HL-60 (cell line): ENCODE measurements around the gene TMPRSS2.

Experiments used
- DNase-seq, 2 experiments: peaks; one replicate each; pipeline ENCODE4 v3.0.0-alpha.2; 2010 to 2020; ENCODE audit warnings: low read depth in 1 of 2, low spot score in 1 of 2
- H3K27ac ChIP-seq: fragments of 250-450 bp; sonication (Bioruptor Pico); replicated peaks from 2 replicates; pipeline ENCODE4 v1.5.1; 2020; ENCODE audit warnings: mild to moderate bottlenecking, moderate library complexity
- H3K27me3 ChIP-seq: fragments of 250-450 bp; sonication (Bioruptor Pico); 2 replicates; pipeline ENCODE4 v1.5.1; 2021; ENCODE audit warnings: mild to moderate bottlenecking, moderate library complexity; ENCODE audit not compliant: insufficient read depth, poor library complexity, severe bottlenecking
- H3K4me3 ChIP-seq: replicated peaks from 2 replicates; pipeline ENCODE4 v1.5.1; 2011; ENCODE audit warnings: mild to moderate bottlenecking, control low read depth, low read length; ENCODE audit not compliant: insufficient read depth
- GABPA ChIP-seq: IDR thresholded peaks from 2 replicates; pipeline ENCODE4 v1.6.1; 2012; ENCODE audit warnings: low read depth
- POLR2AphosphoS5 ChIP-seq: IDR thresholded peaks from 2 replicates; pipeline ENCODE4 v1.6.1; 2012; ENCODE audit warnings: low read depth
- SPI1 ChIP-seq: IDR thresholded peaks from 2 replicates; pipeline ENCODE4 v1.6.1; 2012; ENCODE audit warnings: low read depth, mild to moderate bottlenecking, borderline replicate concordance
- TF ChIP-seq, protein P1 (sequence below): IDR thresholded peaks from 2 replicates; pipeline ENCODE4 v1.6.1; 2012; ENCODE audit warnings: low read depth; ENCODE audit not compliant: insufficient replicate concordance
- TF ChIP-seq, protein P2 (sequence below): IDR thresholded peaks from one replicate; pipeline ENCODE4 v1.5.1; 2011; ENCODE audit warnings: low read length, control low read depth, inconsistent platforms; ENCODE audit not compliant: insufficient read depth

Gene TMPRSS2

DNA sequence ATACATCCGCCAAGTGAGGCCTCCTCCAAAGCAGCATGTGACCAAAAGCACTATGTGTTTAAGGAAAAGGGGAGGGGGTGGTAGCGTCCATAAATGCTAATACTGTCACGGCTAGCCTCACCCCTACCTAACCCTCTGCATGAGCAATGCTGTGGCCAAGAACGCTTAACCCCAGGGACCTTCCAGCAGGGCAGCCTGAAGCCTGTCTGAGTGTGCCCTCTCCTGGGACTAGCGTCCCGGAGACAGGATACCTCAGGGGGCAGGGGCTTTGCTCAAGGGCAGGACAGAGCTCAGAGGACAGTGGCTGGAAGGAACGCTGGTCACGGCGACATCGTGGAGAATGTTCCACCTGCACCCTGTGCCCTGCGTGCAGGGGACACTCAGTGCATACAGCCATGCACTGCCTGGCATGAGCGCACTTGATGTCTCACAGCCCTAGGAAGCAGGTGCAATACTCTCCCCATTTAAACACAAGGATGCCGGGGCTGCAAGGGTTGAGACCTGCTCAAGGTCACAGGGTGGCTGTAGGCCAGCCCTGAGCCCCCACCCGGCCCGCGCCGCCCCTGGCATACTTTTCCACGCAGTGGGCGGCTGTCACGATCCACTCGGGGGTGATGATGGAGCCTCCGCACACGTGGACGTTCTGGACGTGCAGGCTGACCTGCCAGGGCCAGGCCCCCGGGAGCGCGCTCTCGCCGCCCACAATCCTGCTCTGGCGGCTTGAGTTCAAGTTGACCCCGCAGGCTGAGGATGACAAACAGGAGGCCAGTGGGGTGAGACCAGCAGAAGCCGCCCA lies 35.0 kb downstream of the TMPRSS2 start:
- TF ChIP-seq GABPA (no peak), POLR2AphosphoS5 (no peak), SPI1 (no peak)
- TF ChIP-seq, protein P1, sequence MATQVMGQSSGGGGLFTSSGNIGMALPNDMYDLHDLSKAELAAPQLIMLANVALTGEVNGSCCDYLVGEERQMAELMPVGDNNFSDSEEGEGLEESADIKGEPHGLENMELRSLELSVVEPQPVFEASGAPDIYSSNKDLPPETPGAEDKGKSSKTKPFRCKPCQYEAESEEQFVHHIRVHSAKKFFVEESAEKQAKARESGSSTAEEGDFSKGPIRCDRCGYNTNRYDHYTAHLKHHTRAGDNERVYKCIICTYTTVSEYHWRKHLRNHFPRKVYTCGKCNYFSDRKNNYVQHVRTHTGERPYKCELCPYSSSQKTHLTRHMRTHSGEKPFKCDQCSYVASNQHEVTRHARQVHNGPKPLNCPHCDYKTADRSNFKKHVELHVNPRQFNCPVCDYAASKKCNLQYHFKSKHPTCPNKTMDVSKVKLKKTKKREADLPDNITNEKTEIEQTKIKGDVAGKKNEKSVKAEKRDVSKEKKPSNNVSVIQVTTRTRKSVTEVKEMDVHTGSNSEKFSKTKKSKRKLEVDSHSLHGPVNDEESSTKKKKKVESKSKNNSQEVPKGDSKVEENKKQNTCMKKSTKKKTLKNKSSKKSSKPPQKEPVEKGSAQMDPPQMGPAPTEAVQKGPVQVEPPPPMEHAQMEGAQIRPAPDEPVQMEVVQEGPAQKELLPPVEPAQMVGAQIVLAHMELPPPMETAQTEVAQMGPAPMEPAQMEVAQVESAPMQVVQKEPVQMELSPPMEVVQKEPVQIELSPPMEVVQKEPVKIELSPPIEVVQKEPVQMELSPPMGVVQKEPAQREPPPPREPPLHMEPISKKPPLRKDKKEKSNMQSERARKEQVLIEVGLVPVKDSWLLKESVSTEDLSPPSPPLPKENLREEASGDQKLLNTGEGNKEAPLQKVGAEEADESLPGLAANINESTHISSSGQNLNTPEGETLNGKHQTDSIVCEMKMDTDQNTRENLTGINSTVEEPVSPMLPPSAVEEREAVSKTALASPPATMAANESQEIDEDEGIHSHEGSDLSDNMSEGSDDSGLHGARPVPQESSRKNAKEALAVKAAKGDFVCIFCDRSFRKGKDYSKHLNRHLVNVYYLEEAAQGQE = no peak
- TF ChIP-seq, protein P2, sequence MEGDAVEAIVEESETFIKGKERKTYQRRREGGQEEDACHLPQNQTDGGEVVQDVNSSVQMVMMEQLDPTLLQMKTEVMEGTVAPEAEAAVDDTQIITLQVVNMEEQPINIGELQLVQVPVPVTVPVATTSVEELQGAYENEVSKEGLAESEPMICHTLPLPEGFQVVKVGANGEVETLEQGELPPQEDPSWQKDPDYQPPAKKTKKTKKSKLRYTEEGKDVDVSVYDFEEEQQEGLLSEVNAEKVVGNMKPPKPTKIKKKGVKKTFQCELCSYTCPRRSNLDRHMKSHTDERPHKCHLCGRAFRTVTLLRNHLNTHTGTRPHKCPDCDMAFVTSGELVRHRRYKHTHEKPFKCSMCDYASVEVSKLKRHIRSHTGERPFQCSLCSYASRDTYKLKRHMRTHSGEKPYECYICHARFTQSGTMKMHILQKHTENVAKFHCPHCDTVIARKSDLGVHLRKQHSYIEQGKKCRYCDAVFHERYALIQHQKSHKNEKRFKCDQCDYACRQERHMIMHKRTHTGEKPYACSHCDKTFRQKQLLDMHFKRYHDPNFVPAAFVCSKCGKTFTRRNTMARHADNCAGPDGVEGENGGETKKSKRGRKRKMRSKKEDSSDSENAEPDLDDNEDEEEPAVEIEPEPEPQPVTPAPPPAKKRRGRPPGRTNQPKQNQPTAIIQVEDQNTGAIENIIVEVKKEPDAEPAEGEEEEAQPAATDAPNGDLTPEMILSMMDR = no peak
- DNase-seq = no peak
- peaks cover 2% of the 10 kb centered on the region for H3K27me3 ChIP-seq
- H3K4me3 ChIP-seq = no peak overlapping the region
- no peak overlapping the region for H3K27ac ChIP-seq

DNA sequence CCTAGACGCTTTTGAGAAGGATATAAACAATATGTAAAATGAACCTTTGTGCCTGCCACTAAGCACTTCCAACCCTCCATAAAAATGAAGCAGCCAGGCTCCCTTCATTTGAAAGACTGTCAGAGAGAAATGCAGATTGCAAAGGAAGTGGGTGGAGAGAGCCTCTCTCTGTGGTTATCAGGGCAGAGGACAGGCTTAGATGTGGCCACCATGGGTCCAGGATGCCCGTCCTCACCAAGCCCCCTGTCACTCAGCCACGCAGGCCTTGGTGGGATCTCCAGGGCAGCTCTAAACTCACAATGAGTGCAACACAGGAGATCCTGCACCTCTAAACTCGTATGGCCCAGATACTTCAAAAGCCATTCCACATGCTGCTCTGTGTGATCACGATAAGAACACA lies 37.9 kb downstream of the TMPRSS2 start:
- H3K27me3 ChIP-seq = peaks cover 2% of the 10 kb centered on the region
- H3K27ac ChIP-seq = no peak overlapping the region
- TF ChIP-seq, protein P1 = no peak
- TF ChIP-seq, protein P2 = no peak
- TF ChIP-seq SPI1 (no peak), GABPA (no peak), POLR2AphosphoS5 (no peak)
- no peak overlapping the region for H3K4me3 ChIP-seq
- no peak for DNase-seq

DNA sequence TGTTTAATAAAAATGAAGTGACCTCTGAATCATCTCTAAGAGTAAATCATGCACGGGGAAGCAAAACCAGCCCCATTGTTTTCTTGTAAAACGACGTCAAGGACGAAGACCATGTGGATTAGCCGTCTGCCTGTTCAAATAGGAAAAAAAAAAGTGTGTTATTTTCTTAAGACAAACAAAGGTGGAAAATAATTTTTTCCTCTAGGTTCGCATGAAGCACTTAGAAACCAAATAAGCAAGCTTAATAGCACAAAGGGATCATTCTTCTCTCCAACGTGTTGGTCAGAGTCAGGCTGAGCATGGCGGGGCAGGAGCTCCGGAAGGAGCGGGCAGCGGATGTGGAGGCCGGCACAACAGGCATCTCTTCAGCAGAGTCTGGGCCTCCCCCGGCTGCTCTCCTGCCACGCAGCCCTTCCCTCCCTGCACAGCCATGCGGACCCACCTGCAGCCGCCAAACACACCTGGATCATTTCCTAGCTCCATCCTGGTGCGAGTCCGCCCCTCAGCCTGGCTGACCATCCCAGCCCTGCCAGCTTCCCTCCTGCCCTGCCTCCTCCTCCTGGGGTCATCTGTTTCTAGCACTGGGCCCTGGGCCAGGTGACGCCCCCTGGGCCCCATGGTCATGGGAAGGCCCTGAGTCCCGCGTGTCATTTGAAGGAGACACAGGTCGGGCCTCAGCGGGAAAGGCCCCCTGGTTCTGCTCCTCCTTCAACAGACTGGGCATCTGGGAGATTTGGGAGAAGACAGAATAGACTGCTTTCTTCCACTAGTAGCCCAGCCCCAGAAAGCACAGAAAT lies 41.7 kb downstream of the TMPRSS2 start:
- TF ChIP-seq POLR2AphosphoS5 (no peak), GABPA (no peak), SPI1 (no peak)
- TF ChIP-seq, protein P1 = no peak
- TF ChIP-seq, protein P2 = no peak
- no peak overlapping the region for H3K27ac ChIP-seq
- H3K4me3 ChIP-seq = no peak overlapping the region
- H3K27me3 ChIP-seq = peaks cover 2% of the 10 kb centered on the region
- no peak for DNase-seq
